Measurements from ENCODE around the gene GADL1. TPM values are rescaled to one million over a fixed set of nuclear protein-coding genes. Genes with fewer than 3 reads are reported as not detected.

The GADL1 gene
- total RNA-seq, 1 experiment from 2014 or later, result not detected

- no peak for TF ChIP-seq CTCF (IDR thresholded peaks at IDR 0.05 in 2 of 3, conservative IDR thresholded peaks at IDR 0.05 in 1 of 3; ENCODE audit: borderline replicate concordance in 1 of 3, insufficient read depth in 1 of 3, low read depth in 2 of 3, low read length in 2 of 3)
- TF ChIP-seq FOSL1 (IDR thresholded peaks at IDR 0.05; ENCODE audit: low read depth), result no peak
- no peak for TF ChIP-seq ELF1 (IDR thresholded peaks at IDR 0.05; ENCODE audit: borderline replicate concordance, low read depth)
- TF ChIP-seq ZNF274 (IDR thresholded peaks at IDR 0.05; ENCODE audit: low read depth, low read length), result no peak
- TF ChIP-seq SP1 (IDR thresholded peaks at IDR 0.05; ENCODE audit: low read depth), result no peak
- TF ChIP-seq SIN3A (IDR thresholded peaks at IDR 0.05; ENCODE audit: low read depth), result no peak
- no peak for TF ChIP-seq ZFX (IDR thresholded peaks at IDR 0.05)
- TF ChIP-seq, protein P1, sequence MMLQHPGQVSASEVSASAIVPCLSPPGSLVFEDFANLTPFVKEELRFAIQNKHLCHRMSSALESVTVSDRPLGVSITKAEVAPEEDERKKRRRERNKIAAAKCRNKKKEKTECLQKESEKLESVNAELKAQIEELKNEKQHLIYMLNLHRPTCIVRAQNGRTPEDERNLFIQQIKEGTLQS (IDR thresholded peaks at IDR 0.05), result no peak
- TF ChIP-seq TCF7L2 (IDR thresholded peaks at IDR 0.05; ENCODE audit: borderline replicate concordance, extremely low read depth, insufficient read depth, insufficient read length), result no peak
- TF ChIP-seq YY1 (IDR thresholded peaks at IDR 0.05; ENCODE audit: extremely low read depth, insufficient replicate concordance, low read depth, low read length), result no peak
- TF ChIP-seq RAD21 (IDR thresholded peaks at IDR 0.05; ENCODE audit: low read depth), result no peak
Measured at GRCh38 chr3:30873671-30874070, 20.8 kb downstream of the GADL1 start (continued).

DNA sequence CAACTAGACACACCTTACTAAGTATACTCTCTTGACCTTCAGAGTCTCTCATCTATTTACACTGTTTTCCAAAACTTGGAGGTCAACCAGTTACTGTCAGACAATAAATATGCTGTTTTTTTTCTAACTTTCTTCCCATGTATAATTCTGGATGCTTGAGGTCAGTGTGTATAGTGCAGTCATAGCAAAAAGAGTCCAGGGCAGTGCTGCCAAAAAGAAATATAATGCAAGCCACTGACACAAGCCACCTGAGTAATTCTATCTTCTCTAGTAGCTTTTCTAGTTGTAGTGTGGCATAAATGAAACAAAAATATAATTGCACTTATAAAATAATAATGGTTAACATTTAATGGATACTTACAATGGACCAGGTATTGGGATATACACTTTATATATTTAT is 21.6 kb downstream of the GADL1 start:
- Histone ChIP-seq H3K36me3 (ENCODE audit: control insufficient read depth in 1 of 2, insufficient read depth in 2 of 2, low read length in 2 of 2) (no peaks in the 10 kb centered on the region), H3K27ac (ENCODE audit: low read depth, low read length) (no peak overlapping the region), H3K4me3 (replicated peaks in 1 of 2; ENCODE audit: low read depth in 1 of 2, low read length in 2 of 2) (no peak overlapping the region), H3K9ac (ENCODE audit: low read length) (no peak overlapping the region), H3K9me3 (ENCODE audit: control insufficient read depth in 1 of 2, insufficient read depth in 1 of 2, low read depth in 1 of 2, low read length in 2 of 2) (no peaks in the 10 kb centered on the region), H3K4me1 (ENCODE audit: control insufficient read depth in 1 of 2, insufficient read depth in 2 of 2, low read length in 2 of 2) (no peaks in the 10 kb centered on the region), H3K9me2 (ENCODE audit: insufficient read depth) (no peaks in the 10 kb centered on the region), H3K4me2 (ENCODE audit: low read length) (no peak overlapping the region), H3K79me2 (ENCODE audit: insufficient read depth, low read length) (no peaks in the 10 kb centered on the region), H3K27me3 (ENCODE audit: insufficient read depth, low read length) (no peaks in the 10 kb centered on the region), H2AFZ (ENCODE audit: low read depth, low read length, poor library complexity, severe bottlenecking) (no peak overlapping the region), H4K20me1 (ENCODE audit: insufficient read depth) (no peaks in the 10 kb centered on the region)
- intact Hi-C loops (cut with micrococcal nuclease), result no loop called here
- BruUV-seq (replicated peaks), result no TSS peak
- TF ChIP-seq POLR2A (IDR thresholded peaks at IDR 0.05; ENCODE audit: borderline replicate concordance, extremely low read depth, insufficient read depth, insufficient read length) (no peak), ELF1 (IDR thresholded peaks at IDR 0.05; ENCODE audit: borderline replicate concordance, low read depth) (no peak)
- no peak for DNase-seq (ENCODE audit: low read depth, low spot score)
- POLR2A ChIA-PET, result no interaction called here
- RAD21 ChIA-PET (ENCODE audit: low non-redundant PET in 1 of 2, low total read pairs in 2 of 2, uncharacterized antibody in 2 of 2, unreplicated experiment in 2 of 2), result no interaction called here
- CTCF ChIA-PET, result interaction anchor here (1.0 kb wide), 1 partner anchor 10 kb away, joined by 3 read pairs; no protein-coding TSS in a partner anchor
- no peak for ATAC-seq
